ENCODE results near the gene NPRL2.
A peak's percentile ranks its signal among the peaks of the same experiment; 100 is the strongest.

The NPRL2 gene

DNA sequence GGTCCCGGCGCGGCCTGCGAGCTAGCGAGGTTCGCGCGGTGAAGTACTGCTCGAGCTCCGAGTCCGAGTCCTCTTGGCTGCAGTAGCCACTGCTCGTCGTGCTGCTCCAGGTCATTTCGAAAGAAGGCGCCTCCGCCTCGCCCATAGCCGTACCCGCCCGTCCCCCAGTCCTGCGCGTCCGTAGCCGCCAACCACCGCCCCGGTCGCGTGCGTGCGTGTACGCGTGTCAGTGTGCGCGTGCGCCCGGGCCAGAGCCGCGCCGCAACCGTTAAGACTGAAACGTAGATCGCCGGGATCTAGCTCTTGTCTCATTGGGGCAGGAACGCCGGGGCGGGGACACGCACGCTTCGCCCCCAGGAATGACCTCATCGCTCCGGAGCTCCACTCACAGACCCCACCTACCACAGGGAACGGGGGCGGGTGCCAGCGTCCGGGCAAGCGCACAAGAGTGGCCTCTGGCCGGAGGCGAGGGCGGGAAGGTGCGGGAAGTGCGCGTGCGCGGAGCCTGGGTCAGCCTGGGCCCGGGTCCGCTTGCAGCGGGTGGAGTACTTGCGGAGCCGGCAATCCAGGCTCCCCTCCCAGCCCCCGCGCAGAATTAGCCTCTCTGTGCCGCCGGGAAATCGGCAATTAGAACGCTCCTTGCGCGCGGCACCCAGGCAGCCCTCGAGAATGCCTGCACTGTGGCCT lies 13.3 kb downstream of the NPRL2 start:
- Histone ChIP-seq H3K4me1 (ENCODE audit: insufficient read depth, low read length) (peaks cover 18% of the 10 kb centered on the region), H3K27me3 (ENCODE audit: insufficient read depth, low read length) (peaks cover 25% of the 10 kb centered on the region), H2AFZ (ENCODE audit: low read depth, low read length) (peak overlapping the region; percentile 80)

DNA sequence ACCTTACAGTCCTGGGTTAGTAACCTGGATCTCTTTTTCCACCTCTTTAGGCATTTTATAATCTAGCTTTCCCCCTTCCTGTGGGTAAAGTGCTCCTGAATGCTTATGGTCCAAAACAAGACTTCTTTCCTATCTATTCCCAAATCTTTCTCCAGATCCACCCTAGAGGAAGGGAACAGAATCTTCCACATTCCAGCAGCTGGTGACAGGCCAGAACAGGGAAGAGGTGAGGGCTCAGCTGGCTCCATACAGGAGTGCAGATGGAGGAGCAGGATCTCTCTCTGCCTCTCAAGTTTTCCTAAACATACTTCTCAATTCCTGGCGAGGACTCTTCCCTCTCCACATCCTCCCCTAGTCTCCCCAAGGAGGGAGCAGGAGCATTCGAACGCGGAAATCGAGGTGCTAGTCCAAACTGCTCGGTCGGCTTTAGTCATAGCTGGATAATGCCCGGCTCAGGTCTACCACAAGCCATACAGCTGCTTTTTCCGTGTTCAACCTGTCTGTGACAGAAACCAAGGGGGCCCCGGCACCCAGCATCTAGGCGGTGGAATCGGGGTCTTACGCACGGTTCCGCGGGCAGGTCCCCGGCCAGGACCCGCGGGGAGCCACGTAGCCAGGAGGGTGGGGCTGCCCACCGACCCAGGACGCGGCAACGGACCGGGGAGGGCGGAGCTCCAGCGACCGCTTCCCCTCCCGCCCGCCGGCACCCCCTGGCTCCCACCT lies 14.0 kb downstream of the NPRL2 start:
- Histone ChIP-seq H2AFZ (ENCODE audit: low read depth, low read length) (peak overlapping the region; percentile 47), H3K4me3 (ENCODE audit: low read length) (peak overlapping the region; percentile 78), H3K36me3 (ENCODE audit: insufficient read depth, low read length) (peaks cover 11% of the 10 kb centered on the region), H3K4me1 (ENCODE audit: insufficient read depth, low read length) (peaks cover 18% of the 10 kb centered on the region), H3K9me3 (ENCODE audit: low read length) (no peaks in the 10 kb centered on the region), H3K27me3 (ENCODE audit: insufficient read depth, low read length) (peaks cover 19% of the 10 kb centered on the region)

More for the DNA sequence above, 13.3 kb downstream of the NPRL2 start:
- Histone ChIP-seq H3K9me3 (ENCODE audit: low read length) (no peaks in the 10 kb centered on the region), H3K4me3 (ENCODE audit: low read length) (peak overlapping the region; percentile 78), H3K36me3 (ENCODE audit: insufficient read depth, low read length) (peaks cover 4% of the 10 kb centered on the region)

DNA sequence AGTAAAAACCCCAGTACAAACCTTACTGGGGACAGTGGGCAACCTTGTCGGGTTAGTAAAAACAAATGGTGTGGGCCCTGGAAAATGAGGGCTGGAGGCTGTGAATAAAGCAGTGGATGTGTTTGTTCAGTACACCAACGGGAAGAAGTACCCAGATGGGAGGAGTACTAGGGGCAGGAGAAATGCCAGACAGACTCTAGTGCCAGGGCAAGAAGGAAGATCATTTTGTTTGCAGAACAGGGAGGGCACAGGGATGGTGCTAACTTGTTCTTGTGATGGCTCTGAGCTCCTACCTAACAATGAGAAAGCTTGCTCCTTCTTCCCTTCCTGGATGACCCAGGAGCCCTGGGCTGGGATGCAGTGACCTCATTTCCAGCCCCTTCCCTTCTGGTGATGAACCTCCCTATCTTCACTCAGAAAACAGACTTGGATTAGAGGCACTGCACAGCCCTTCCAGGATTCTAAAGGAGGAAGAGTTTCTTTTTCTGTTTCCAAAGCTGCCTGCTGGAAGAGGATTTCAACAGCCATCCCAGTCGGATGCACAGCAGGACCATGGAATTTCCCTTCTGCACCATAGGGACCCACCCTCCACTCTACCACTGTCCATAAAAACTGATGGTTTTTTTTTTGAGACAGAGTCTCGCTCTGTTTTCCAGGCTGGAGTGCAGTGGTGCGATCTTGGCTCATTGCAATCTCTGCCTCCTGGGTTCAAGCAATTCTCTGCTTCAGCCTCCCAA lies 16.1 kb downstream of the NPRL2 start:
- Histone ChIP-seq H3K27me3 (ENCODE audit: insufficient read depth, low read length) (no peaks in the 10 kb centered on the region), H3K36me3 (ENCODE audit: insufficient read depth, low read length) (peaks cover 32% of the 10 kb centered on the region), H3K4me1 (ENCODE audit: insufficient read depth, low read length) (peaks cover 18% of the 10 kb centered on the region), H3K4me3 (ENCODE audit: low read length) (no peak overlapping the region), H2AFZ (ENCODE audit: low read depth, low read length) (no peak overlapping the region), H3K9me3 (ENCODE audit: low read length) (no peaks in the 10 kb centered on the region)

DNA sequence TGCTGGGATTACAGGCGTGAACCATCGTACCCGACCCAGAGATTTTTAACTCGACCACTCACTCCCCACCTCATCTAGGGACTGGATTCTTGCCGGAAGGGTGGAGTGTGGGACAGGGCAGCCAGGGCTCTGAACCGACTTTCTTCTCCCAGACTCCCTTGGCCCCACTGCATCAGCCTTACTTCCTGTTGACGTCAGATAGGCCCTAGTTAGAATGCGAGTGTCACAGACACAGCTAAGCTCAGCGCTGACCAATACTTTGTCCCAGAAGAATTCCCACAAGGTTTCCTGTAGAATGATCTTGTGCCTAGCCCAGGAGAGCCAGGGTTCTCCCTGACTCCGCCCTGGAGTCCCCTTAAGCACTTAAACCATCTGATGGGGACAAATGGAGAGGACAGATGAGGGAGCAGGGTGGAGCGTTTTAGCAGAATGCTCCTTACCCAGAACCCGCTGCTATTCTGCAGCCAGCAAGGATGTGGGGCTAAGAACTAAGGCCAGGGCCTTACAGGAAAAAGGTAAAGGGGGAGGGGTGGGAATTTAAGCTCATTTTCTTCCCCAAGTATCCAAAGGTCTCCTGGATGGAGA lies 16.7 kb downstream of the NPRL2 start:
- Histone ChIP-seq H3K9me3 (ENCODE audit: low read length) (no peaks in the 10 kb centered on the region), H3K4me3 (ENCODE audit: low read length) (no peak overlapping the region), H3K36me3 (ENCODE audit: insufficient read depth, low read length) (peaks cover 32% of the 10 kb centered on the region), H3K4me1 (ENCODE audit: insufficient read depth, low read length) (peaks cover 18% of the 10 kb centered on the region), H2AFZ (ENCODE audit: low read depth, low read length) (no peak overlapping the region), H3K27me3 (ENCODE audit: insufficient read depth, low read length) (no peaks in the 10 kb centered on the region)

DNA sequence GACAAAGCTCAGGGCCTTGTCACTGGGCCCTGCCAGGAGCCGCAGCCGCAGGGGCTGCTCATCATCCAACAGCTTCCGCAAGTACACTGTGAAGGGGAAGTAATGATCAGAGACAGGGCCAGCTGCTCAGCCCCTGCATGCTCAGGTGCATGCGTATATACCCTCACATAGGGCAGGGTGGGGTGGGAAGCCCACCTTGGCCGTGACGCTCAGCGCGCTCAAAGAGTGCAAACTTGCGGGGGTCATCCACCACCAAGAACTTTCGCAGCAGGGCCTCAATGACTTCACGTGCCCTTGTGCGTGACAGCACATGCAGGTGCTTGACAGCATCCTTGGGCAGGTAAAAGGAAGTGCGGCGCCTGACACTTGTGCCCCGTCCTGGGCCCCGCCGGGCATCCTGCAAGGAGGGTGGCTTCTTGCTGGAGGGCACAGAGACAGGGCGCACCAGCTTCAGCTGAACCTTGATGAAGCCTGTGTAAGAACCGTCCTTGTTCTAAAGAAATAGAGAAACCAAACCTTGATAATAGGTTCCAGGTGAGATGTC lies 19.1 kb downstream of the NPRL2 start:
- Histone ChIP-seq H3K27me3 (ENCODE audit: insufficient read depth, low read length) (no peaks in the 10 kb centered on the region), H3K4me1 (ENCODE audit: insufficient read depth, low read length) (peaks cover 27% of the 10 kb centered on the region), H2AFZ (ENCODE audit: low read depth, low read length) (no peak overlapping the region), H3K9me3 (ENCODE audit: low read length) (no peaks in the 10 kb centered on the region), H3K36me3 (ENCODE audit: insufficient read depth, low read length) (peaks cover 32% of the 10 kb centered on the region), H3K4me3 (ENCODE audit: low read length) (no peak overlapping the region)

DNA sequence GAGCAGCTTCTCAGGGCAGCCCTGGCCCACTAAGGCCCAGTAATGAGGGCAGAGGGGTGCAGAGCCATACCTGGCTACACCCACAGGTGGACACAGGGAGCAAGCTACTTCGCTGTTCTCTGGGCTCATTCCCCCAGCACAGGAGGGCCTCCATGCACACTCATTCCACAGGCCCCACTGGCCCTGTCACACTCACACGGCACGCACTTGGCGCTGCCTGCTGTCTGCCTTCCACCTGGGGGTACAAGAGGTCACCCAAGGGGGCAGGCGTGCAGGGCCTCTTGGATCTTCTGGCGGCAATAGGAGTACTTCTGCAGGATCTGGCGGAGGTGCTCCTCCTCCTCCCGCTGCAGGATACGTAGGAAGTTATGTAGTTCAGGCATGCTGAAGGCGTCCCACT lies 20.2 kb downstream of the NPRL2 start:
- Histone ChIP-seq H3K4me3 (ENCODE audit: low read length) (no peak overlapping the region), H3K9me3 (ENCODE audit: low read length) (no peaks in the 10 kb centered on the region), H3K36me3 (ENCODE audit: insufficient read depth, low read length) (peaks cover 43% of the 10 kb centered on the region), H3K4me1 (ENCODE audit: insufficient read depth, low read length) (peaks cover 17% of the 10 kb centered on the region), H2AFZ (ENCODE audit: low read depth, low read length) (no peak overlapping the region), H3K27me3 (ENCODE audit: insufficient read depth, low read length) (no peaks in the 10 kb centered on the region)

DNA sequence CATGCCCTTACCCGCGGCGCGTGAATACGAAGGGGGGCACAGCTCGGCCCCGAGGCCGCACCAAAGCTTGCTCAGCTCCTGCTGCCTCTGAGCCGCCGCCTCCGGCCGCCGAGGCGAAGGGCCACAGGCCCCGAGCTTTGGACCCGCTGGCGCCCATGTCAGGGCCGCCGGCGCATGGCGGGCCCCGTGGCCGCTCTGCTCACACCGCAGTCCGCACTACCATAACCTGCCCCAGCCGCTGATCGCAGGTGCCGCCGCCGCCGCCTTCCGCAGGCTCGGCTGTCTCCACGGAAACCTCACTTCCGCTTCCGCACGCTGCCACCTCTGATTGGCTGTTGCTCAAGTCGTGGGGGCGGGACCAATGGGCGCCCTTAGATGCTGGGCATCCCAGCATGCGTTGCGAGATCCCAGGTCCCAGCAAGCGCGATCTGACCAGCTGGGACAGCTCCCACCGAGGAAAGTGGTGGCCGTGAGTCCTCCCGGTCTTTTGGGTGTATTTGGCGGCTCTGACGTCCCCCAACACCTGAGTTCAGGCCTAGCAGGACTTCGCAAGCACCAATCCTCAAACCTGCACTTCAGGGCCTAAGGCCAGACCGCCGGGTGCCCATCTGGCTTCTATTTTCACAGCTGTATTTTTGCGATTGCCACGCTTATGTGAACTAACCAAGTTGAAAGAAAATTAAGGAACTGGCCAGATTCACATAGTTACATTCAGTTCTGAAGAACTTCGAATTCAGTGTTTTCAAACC lies 22.5 kb downstream of the NPRL2 start, which contains the start of gene TUSC2:
Gene TUSC2, minus strand, starts transcription at position 281 of the 749 bp plus-strand sequence. Its CDS starts 124 bp downstream, at position 157.
- H3K36me3 ChIP-seq (ENCODE audit: insufficient read depth, low read length): peaks cover 43% of the 10 kb centered on the region
- no peaks in the 10 kb centered on the region for H3K9me3 ChIP-seq (ENCODE audit: low read length)
- H3K4me1 ChIP-seq (ENCODE audit: insufficient read depth, low read length): peaks cover 22% of the 10 kb centered on the region
- H3K4me3 ChIP-seq (ENCODE audit: low read length): peak within 1 kb of the TSS; percentile 79
- H2AFZ ChIP-seq (ENCODE audit: low read depth, low read length): no peak within 1 kb of the TSS
- H3K27me3 ChIP-seq (ENCODE audit: insufficient read depth, low read length): no peaks in the 10 kb centered on the region

DNA sequence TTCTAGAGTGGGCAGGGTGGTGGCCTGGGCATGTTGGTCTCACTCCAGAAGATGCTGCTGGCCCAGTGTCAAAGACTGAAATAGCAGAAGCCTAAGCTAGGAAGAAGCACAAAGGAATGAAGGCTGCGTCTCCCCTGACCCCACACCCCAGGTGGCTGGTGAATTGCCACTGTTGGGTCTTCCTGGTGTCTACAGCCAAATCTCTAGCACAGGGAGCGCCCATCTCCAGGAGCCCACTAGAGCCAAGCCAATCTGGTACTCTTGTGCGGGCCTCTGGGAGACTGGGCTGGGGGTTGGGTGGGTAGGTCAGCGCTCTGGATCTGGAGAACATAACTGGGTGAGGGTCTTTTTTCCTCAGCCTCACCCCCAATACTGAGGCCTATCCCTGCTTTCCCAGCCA lies 23.4 kb downstream of the NPRL2 start:
- H3K4me3 ChIP-seq (ENCODE audit: low read length): peak overlapping the region; percentile 79
- H3K27me3 ChIP-seq (ENCODE audit: insufficient read depth, low read length): no peaks in the 10 kb centered on the region
- no peaks in the 10 kb centered on the region for H3K9me3 ChIP-seq (ENCODE audit: low read length)
- no peak overlapping the region for H2AFZ ChIP-seq (ENCODE audit: low read depth, low read length)
- H3K36me3 ChIP-seq (ENCODE audit: insufficient read depth, low read length): peaks cover 40% of the 10 kb centered on the region
- peaks cover 24% of the 10 kb centered on the region for H3K4me1 ChIP-seq (ENCODE audit: insufficient read depth, low read length)

DNA sequence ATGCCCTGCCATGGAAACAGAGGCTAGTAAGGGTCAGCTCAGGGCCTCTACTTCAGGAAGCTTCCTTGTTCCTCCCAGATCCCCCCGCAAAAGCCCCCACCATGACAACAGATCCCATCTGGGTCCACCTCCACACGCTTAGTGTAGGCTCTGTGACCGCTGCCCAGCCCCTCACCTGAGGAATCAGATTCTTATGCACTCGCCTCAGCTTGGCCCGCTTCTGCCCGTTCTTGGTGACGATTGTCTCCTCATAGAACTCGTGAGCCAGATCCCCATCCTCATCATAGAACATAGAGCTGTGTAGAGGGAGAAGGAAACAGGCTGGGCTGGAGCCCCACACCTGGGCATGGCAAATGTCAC lies 24.4 kb downstream of the NPRL2 start:
- Histone ChIP-seq H3K36me3 (ENCODE audit: insufficient read depth, low read length) (peaks cover 30% of the 10 kb centered on the region), H3K4me3 (ENCODE audit: low read length) (no peak overlapping the region), H3K4me1 (ENCODE audit: insufficient read depth, low read length) (peaks cover 28% of the 10 kb centered on the region), H2AFZ (ENCODE audit: low read depth, low read length) (no peak overlapping the region), H3K9me3 (ENCODE audit: low read length) (no peaks in the 10 kb centered on the region), H3K27me3 (ENCODE audit: insufficient read depth, low read length) (no peaks in the 10 kb centered on the region)

DNA sequence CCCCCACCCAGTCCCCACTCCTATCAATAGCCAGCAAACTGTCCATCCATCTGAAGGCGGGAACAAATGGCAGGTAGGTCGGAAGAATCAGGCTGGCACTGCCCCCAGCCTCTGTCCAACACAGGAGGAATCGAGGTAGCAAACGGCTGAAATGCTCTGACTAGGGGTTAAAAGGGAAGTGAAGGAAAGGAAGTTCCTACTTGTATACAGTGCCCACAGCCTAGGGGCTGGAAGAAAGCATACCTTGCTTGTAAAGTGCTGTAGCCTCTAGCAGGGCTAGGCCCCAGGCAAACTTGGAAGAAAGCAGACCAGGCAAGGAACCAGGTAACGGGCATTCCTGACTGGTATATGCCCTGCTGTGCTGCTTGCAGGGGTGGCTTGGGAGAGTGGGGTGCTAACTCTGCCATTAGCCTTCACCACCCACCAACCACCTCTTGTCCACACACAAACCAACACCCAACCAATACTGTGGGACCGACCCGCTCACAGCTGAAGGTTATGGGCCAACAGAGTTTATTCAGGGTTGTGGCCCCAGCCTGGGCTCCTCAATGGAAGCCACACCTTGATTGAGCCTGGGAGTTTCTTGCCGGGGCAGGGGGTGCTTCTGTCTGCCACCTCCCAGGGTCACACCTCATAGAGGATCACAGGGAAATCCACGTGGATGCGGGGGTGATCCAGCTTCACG lies 24.9 kb downstream of the NPRL2 start:
- Histone ChIP-seq H3K36me3 (ENCODE audit: insufficient read depth, low read length) (peaks cover 25% of the 10 kb centered on the region), H3K4me3 (ENCODE audit: low read length) (no peak overlapping the region), H3K4me1 (ENCODE audit: insufficient read depth, low read length) (peaks cover 30% of the 10 kb centered on the region), H3K9me3 (ENCODE audit: low read length) (no peaks in the 10 kb centered on the region), H2AFZ (ENCODE audit: low read depth, low read length) (no peak overlapping the region), H3K27me3 (ENCODE audit: insufficient read depth, low read length) (no peaks in the 10 kb centered on the region)

DNA sequence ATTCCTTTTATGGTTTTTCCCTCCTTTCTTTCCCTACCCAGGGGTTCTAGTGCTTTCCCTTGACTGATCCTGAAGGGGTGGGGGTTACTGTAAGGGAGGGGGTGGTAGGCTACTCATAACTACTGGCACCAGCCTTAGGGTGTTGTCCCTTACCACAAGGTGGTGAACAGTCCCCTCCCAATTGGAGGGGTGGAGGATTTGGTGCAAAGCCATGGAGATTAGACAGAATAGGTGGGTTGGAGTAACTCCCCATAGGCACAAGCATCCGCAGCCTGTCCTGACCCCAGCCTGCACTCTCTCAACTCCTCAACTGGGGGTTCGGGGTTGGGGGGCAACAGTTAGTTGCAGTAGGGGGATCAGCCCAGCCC lies 25.5 kb downstream of the NPRL2 start:
- Histone ChIP-seq H2AFZ (ENCODE audit: low read depth, low read length) (no peak overlapping the region), H3K9me3 (ENCODE audit: low read length) (no peaks in the 10 kb centered on the region), H3K4me3 (ENCODE audit: low read length) (no peak overlapping the region), H3K27me3 (ENCODE audit: insufficient read depth, low read length) (no peaks in the 10 kb centered on the region), H3K4me1 (ENCODE audit: insufficient read depth, low read length) (peaks cover 35% of the 10 kb centered on the region), H3K36me3 (ENCODE audit: insufficient read depth, low read length) (peaks cover 19% of the 10 kb centered on the region)
